HepG2 (cell line): Measurements from ENCODE around the gene MOAP1. TPM values are rescaled to one million over a fixed set of nuclear protein-coding genes. Genes with fewer than 3 reads are reported as not detected.
A peak's percentile ranks its signal among the peaks of the same experiment; 100 is the strongest.

Experiments used
- E2F2 ChIP-seq: sonication (generic); formaldehyde crosslinking; IDR thresholded peaks from 2 replicates; pipeline ENCODE4 v1.4.0; 2020; ENCODE audit warnings: missing genetic modification reagents, borderline replicate concordance
- FOSL2 ChIP-seq: sonication (generic); formaldehyde crosslinking; IDR thresholded peaks from 2 replicates; pipeline ENCODE4 v1.4.0; 2020; ENCODE audit warnings: missing genetic modification reagents
- HDAC6 ChIP-seq: fragments of 200-600 bp; sonication (generic); IDR thresholded peaks from 2 replicates; pipeline ENCODE4 v1.7.0; 2017; ENCODE audit warnings: mild to moderate bottlenecking, antibody characterized with exemption, low read length, low read depth
- IKZF1 ChIP-seq: fragments of 450-650 bp; IDR thresholded peaks from 2 replicates; pipeline ENCODE4 v1.7.1; 2016
- KDM6A ChIP-seq: IDR thresholded peaks from 2 replicates; pipeline ENCODE4 v1.6.1; 2016; ENCODE audit warnings: low read depth
- MED1 ChIP-seq: sonication (generic); formaldehyde crosslinking; IDR thresholded peaks from 2 replicates; pipeline ENCODE4 v1.4.0; 2020; ENCODE audit warnings: missing genetic modification reagents
- PTBP1 ChIP-seq: fragments of 200-400 bp; formaldehyde crosslinking; IDR thresholded peaks from 2 replicates; pipeline ENCODE4 v1.6.1; 2018; ENCODE audit warnings: low read length, low read depth; ENCODE audit not compliant: poor library complexity, severe bottlenecking
- SNRNP70 ChIP-seq: fragments of 200-400 bp; formaldehyde crosslinking; IDR thresholded peaks from 2 replicates; pipeline ENCODE4 v1.6.1; 2017; ENCODE audit warnings: mild to moderate bottlenecking, low read depth, low read length, moderate library complexity
- TBP ChIP-seq: sonication (generic); formaldehyde crosslinking; IDR thresholded peaks from 2 replicates; pipeline ENCODE4 v1.5.0; 2020; ENCODE audit warnings: missing genetic modification reagents
- ZMAT5 ChIP-seq: sonication (generic); formaldehyde crosslinking; IDR thresholded peaks from 2 replicates; pipeline ENCODE4 v1.5.0; 2020; ENCODE audit warnings: mild to moderate bottlenecking, low read depth, missing genetic modification reagents, borderline replicate concordance
- ZNF101 ChIP-seq: sonication (generic); formaldehyde crosslinking; IDR thresholded peaks from 2 replicates; pipeline ENCODE4 v1.4.0; 2020; ENCODE audit warnings: mild to moderate bottlenecking, low read depth, missing genetic modification reagents, borderline replicate concordance
- ZNF180 ChIP-seq: sonication (generic); formaldehyde crosslinking; IDR thresholded peaks from 2 replicates; pipeline ENCODE4 v1.4.0; 2020; ENCODE audit warnings: low read depth, missing genetic modification reagents, borderline replicate concordance
- ZNF720 ChIP-seq: sonication (generic); formaldehyde crosslinking; IDR thresholded peaks from 2 replicates; pipeline ENCODE4 v1.4.0; 2020; ENCODE audit warnings: missing genetic modification reagents
- ZNF724P ChIP-seq: sonication (generic); formaldehyde crosslinking; IDR thresholded peaks from 2 replicates; pipeline ENCODE4 v1.8.0; 2022; ENCODE audit warnings: missing genetic modification reagents, borderline replicate concordance
- ZNF83 ChIP-seq: sonication (generic); formaldehyde crosslinking; IDR thresholded peaks from 2 replicates; pipeline ENCODE4 v1.4.0; 2020; ENCODE audit warnings: missing genetic modification reagents, mild to moderate bottlenecking, borderline replicate concordance
- polyA plus RNA-seq, 8 experiments: library from polyadenylated mRNA; depleted of rRNA in 3 of 8; stranded (reverse) in 7 of 8; unstranded in 1 of 8; fragments of >200 nt; fragmentation: Illumina TruSeq in 4 of 8; extraction: Trizol in 4 of 8; gene quantifications; 2 replicates each; pipeline versions ENCODE4 v1.2.1 to v1.2.3, GENCODE V29; 2011 to 2016; ENCODE audit warnings: low read depth in 4 of 8, missing spikeins in 1 of 8, mixed read lengths in 1 of 8; ENCODE audit not compliant: insufficient read depth in 1 of 8
- total RNA-seq, 5 experiments: library from RNA; depleted of rRNA; stranded (reverse); fragments of >200 nt; fragmentation: Illumina TruSeq; extraction: Trizol; gene quantifications; 2 replicates each; pipeline ENCODE4 v1.2.3, GENCODE V29; 2016; ENCODE audit warnings: low read depth in 1 of 5
- TF ChIP-seq, protein P1 (sequence below): sonication (generic); formaldehyde crosslinking; IDR thresholded peaks from 2 replicates; pipeline ENCODE4 v1.4.0; 2020; ENCODE audit warnings: mild to moderate bottlenecking, missing genetic modification reagents
- TF ChIP-seq, protein P2 (sequence below): sonication (generic); formaldehyde crosslinking; conservative IDR thresholded peaks from 2 replicates; pipeline ENCODE4 v1.4.0; 2020; ENCODE audit warnings: missing genetic modification reagents

MOAP1 gene
- total and polyA plus RNA-seq, 2 of the 13 experiments (the other 11 are each of a cell fraction or from before 2014, with no cell fraction given), result 14.6 to 47.0 TPM

DNA sequence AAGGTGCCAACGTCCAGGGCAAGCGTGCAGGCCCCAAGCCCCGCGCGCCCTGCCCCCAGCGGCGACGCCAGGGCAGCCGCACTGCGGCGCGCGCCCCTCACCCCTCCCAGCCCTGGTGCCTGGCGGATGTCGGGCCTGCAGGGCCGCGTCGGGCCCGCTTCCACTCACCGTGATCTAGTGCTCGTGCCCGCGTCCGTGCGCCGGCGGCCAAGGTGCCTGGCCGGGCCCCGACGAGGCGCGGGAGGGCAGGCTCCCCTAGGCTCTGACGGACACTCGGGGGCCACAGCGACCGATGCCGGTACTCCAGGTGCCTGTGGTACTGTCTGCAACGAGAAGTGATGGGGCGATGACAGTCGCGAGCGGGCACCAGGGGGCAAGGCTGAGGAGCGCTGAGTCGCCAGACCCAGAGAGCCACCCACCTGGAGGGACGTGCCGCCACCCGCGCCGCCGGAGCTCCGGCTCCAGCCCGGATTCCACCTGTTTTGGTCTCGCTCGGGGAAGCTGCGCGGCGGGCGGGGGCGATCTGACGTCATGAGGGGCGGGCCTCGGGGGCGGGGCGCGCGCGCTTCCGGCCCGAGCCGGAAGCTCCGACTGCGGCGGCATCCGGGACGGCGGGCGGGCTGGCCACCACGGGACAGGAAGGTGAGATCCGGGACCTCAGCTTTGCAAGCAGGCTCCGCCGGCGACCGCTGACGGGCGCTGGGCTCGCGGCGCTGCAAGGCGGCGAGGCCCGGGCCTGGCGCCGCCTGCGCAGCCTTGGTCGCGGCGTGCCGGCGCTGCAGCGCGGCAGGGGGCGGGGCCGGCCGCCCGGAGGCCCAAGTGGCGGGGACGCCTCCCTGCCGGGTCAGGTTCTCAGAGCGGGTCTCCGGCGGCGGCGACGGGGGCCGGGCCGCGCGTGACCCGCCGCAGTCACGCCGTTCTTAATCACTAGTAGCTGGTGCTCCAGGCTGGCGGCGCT lies at the start of gene MOAP1, which contains the start of gene LYSET (continued):
- TF ChIP-seq, protein P1, sequence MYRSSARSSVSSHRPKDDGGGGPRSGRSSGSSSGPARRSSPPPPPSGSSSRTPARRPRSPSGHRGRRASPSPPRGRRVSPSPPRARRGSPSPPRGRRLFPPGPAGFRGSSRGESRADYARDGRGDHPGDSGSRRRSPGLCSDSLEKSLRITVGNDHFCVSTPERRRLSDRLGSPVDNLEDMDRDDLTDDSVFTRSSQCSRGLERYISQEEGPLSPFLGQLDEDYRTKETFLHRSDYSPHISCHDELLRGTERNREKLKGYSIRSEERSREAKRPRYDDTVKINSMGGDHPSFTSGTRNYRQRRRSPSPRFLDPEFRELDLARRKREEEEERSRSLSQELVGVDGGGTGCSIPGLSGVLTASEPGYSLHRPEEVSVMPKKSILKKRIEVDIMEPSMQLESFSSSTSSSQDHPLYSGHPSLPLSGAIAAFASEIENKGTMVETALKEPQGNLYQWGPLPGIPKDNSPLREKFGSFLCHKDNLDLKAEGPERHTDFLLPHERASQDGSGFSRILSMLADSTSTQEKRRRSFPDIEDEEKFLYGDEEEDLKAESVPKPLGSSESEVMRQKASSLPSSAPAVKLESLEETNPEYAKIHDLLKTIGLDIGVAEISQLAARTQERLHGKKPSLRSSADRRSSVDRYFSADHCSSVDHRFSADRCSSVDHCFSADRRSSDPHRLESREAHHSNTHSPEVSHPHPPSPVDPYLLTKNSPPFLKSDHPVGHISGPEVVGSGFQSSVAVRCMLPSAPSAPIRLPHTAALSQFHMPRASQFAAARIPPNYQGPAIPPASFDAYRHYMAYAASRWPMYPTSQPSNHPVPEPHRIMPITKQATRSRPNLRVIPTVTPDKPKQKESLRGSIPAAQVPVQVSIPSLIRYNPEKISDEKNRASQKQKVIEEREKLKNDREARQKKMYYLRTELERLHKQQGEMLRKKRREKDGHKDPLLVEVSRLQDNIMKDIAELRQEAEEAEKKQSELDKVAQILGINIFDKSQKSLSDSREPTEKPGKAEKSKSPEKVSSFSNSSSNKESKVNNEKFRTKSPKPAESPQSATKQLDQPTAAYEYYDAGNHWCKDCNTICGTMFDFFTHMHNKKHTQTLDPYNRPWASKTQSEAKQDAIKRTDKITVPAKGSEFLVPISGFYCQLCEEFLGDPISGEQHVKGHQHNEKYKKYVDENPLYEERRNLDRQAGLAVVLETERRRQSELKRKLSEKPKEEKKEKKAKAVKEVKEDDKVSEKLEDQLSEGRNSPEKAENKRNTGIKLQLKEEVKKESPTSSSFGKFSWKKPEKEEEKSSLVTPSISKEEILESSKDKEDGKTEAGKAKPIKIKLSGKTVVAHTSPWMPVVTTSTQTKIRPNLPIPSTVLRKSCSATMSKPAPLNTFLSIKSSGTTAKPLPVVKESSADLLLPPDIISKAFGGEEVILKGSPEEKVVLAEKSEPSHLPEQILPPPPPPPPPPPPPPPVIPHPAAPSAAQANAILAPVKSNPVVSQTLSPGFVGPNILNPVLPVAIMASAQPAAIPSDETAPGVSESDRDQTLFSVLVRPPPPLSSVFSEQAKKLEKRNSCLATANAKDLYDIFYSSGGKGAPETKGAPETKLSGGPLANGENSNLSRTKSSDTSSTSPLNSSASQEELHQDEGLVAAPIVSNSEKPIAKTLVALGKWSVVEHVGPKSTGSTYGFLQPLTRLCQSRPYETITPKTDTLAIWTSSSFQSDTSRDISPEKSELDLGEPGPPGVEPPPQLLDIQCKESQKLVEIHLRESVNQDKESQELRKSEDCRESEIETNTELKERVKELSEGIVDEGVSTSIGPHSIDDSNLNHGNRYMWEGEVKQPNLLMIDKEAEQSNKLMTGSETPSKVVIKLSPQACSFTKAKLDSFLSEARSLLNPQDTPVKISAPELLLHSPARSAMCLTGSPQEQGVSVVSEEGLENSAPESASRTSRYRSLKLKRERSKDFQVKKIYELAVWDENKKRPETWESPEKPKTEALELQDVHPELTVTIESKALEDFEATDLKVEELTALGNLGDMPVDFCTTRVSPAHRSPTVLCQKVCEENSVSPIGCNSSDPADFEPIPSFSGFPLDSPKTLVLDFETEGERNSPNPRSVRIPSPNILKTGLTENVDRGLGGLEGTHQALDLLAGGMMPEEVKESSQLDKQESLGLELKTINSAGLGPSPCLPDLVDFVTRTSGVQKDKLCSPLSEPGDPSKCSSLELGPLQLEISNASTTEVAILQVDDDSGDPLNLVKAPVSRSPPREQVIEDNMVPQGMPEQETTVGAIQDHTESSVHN (CRISPR knock-in tag), result peak; percentile 63; the same call in 1 of the 2 replicates
- no peak for TF ChIP-seq ZNF101 (CRISPR knock-in tag)
- TF ChIP-seq, protein P2, sequence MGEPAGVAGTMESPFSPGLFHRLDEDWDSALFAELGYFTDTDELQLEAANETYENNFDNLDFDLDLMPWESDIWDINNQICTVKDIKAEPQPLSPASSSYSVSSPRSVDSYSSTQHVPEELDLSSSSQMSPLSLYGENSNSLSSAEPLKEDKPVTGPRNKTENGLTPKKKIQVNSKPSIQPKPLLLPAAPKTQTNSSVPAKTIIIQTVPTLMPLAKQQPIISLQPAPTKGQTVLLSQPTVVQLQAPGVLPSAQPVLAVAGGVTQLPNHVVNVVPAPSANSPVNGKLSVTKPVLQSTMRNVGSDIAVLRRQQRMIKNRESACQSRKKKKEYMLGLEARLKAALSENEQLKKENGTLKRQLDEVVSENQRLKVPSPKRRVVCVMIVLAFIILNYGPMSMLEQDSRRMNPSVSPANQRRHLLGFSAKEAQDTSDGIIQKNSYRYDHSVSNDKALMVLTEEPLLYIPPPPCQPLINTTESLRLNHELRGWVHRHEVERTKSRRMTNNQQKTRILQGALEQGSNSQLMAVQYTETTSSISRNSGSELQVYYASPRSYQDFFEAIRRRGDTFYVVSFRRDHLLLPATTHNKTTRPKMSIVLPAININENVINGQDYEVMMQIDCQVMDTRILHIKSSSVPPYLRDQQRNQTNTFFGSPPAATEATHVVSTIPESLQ (CRISPR knock-in tag), result no peak
- TF ChIP-seq TBP (CRISPR knock-in tag), result no peak
- peak; percentile 71 for TF ChIP-seq MED1 (CRISPR knock-in tag)
- no peak for TF ChIP-seq ZMAT5 (CRISPR knock-in tag)
- 0 out of 2 replicates have a peak, but pooled peaks have one; percentile 40 for TF ChIP-seq ZNF724P (CRISPR knock-in tag)
- TF ChIP-seq ZNF180 (CRISPR knock-in tag), result no peak
- no peak; the same call in 1 of the 2 replicates for TF ChIP-seq ZNF83
- no peak for TF ChIP-seq KDM6A
- TF ChIP-seq SNRNP70, result no peak
- TF ChIP-seq HDAC6, result no peak
- no peak for TF ChIP-seq ZNF720 (CRISPR knock-in tag)
- TF ChIP-seq PTBP1, result no peak
- TF ChIP-seq E2F2 (CRISPR knock-in tag), result 0 out of 2 replicates have a peak, but pooled peaks have one; percentile 13
- no peak for TF ChIP-seq FOSL2 (CRISPR knock-in tag)
- TF ChIP-seq IKZF1, result no peak
